GM21737 (cell line): ENCODE data around the gene CIAO2A.
"Not testable (repeated sequence)": the region's sequence is repeated elsewhere in the genome, so short reads cannot be mapped to it uniquely, and the experiment has no call there.

Source experiments
- ATAC-seq: cut with Tn5 transposase; IDR thresholded peaks from one replicate; pipeline ENCODE4 v1.9.1; 2021; ENCODE audit warnings: mild to moderate bottlenecking, moderate library complexity; ENCODE audit not compliant: unreplicated experiment

CIAO2A gene

DNA sequence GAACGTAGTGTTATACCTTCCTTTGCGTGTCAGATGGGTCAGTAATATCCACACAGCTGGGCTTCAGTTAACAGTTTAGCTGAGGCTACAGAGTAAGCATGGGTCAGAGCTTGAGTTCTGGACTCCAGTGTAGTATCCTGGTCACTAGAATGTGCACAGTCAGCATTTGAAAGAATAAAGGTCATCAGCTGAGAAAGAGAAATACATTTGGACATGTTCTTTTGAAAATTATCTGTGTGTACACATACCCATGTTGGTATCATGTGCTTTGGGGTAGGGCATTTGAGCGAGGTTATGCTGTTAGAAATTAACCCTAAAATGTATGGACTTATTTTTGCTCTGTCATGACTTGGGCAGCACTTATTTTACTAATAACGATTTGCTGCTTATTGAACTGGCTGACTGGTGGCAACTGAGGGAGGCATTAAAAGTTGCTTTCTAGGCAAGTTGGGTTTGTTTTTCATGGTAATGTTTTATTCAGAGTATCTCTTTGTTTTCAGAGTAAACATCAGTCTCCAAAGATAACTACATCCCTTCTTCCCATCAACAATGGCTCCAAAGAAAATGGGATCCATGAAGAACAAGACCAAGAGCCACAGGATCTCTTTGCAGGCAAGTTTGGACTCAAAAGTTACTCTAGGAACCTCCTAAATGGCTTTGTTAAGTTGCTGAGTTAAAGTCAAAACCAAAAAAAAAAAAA, 18.6 kb upstream of the CIAO2A start:
- no peak for ATAC-seq

DNA sequence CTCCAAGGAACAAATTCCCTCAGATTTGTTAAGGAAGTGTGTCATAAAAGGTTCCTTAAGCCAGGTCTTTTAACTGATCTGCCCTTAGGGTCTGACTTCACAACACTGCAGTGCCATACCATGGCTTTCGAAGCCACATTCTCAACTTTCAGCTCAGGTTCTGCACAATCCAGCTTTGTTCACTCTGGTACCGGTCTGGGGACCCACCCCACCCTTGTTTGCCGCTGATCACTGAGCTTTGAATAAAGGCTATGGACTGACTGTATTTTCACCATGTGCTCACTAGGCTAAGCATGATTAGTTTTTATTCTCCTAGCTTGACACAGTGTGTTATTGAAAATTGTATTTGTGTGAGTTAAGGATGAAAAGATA, 18.0 kb upstream of the CIAO2A start:
- no peak for ATAC-seq

DNA sequence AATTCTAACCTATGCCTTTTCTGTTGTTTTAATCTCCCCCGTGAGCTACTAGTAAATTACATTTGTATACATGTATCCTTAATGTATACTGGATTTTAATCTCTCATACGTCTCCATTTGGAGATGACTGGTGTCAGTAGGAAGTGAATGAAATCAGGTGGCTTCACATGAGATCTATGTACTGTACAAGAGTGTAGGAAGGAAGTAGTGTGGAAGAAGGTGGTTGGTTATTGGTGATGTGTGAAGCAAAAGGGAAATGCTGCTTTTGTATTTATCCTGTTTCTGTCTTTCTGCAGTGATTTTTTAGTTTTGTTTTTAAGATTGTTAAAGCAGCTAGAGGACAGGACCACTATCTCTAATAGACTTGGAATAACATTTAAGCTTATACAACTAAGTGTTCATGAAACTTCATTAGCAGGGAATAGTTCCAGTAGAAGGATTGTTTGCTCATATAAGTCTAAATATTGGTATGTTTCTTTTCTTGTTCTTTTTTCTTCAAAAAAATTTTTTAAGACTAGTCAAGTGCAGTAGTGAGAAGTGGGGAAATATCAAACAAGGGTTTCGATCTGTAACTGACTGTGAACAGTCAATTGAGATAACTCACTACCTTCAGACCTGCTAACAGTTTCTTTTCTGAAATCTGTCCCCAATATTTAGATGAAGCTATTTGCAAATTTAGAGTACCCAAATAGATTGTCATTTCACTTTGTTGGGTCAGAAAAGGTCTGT, 17.5 kb upstream of the CIAO2A start:
- ATAC-seq: no peak

DNA sequence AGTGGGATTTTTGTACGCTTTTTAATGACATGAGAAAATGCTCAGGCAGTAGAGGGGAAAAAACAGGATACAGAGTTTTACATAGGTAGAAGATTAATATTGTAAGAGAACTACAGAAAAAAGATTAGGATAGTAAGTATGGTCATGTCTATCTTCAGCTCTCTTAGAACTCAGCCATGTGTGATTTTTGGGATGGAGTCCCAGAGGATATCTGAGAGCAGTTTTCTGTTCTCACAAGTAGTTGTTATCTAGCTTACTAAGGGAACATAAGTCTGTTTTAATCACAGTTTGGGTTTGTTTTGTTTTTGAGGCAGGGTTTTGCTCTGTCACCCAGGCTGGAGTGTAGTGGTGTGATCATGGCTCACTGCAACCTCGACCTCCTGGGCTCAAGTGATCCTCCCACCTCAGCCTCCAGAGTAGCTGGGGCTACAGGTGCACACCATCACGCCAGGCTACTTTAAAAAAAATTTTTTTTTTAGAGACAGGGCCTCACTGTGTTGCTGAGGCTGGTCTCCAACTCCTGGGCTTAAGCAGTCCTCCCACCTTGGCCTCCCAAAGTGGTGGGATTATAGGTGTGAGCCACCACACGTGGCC, 16.6 kb upstream of the CIAO2A start:
- ATAC-seq: not testable (repeated sequence)

DNA sequence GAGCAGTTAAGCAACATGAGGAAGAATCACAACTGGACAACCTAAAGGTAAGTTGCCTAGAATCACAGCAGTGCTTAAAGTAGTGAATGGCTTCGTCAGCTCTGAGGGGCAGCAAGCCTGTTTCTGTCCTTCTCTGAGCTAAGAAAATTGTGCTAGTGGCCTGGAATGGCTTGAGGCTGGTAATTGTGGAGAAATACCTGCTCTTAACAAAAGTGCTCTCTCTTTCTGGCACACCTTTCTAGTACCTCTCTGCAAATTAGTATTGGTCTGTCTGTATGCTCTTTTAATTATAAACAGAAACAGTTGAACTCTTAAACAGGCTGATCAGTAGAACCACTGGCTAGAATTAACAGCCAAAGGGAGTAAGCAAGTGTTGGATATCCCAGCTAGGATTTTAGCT, 13.7 kb upstream of the CIAO2A start:
- no peak for ATAC-seq

DNA sequence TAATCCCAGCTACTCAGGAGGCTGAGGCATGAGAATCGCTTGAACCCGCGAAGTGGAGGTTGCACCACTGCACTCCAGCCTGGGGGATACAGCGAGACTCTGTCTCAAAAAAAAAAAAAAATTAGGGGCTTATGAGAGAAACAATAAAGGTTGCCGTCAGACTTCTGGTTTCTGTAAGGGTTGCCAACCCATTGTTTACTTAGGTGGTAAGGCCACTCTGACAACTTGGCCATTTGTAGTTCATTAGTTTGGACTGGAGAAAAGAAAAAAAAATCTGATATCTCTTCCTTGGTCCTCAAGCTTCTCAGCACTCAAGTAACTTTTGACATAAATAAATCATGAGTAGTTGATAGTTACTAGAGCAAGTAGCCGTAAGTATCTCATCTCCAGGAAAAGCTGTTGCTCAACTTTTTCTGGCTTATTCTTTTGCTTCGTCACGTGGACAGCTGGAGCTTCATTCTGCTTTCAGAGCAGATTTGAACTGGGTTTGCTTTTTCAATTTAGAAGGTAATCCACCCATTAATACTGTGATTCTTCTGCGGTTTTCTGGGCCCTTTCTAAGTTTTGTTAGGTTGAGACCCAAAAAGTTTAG, 11.6 kb upstream of the CIAO2A start:
- no peak for ATAC-seq

DNA sequence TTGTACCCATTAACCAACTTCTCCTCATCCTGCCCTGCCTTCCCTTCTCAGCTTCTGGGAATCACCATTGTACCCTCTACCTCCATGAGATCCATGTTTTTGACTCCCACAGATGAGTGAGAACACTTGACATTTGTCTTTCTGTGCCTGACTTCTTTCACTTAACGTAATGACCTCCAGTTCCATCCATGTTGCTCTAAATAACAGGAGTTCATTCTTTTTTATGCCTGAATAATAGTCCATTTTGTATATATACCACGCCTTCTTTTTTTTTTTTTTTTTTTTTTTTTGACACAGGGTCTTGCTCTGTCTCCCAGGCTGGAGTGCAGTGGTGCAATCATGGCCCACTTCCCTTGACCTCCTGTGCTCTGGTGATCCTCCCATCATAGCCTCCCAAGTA, 8.9 kb upstream of the CIAO2A start:
- no peak for ATAC-seq

DNA sequence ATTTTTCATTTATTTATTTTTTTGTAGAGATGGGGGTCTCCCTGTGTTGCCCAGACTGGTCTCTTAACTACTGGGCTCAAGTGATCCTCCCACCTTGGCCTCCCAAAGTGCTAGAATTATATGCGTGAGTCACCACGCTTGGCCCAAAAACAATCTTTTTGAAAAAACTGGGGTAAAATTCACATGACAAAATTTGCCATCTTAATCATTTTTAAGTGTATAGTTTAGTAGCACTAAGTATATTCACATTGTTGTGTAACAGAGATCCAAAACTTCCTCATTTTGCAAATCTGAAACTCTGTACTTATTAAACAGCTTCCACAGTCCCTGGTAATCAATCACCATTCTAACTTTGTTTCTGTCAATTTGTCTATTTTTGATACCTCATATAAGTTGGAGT, 7.3 kb upstream of the CIAO2A start:
- no peak for ATAC-seq

DNA sequence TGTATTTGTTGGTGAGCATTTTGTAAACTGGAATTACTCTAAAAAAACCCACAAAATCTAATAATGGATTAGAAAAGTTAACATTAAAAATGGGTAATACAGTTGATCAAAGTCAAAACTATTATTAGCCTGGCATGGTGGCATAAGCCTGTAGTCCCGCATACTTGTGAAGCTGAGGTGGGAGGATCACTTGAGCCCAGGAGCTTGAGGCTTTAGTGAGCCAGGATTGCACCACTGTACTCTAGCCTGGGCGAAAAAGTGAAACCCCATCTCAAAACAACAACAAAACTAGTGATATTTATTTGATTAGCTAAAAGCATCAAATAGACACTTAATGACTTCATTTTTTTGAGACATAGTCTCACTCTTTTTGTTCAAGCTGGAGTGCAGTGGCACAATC, 5.7 kb upstream of the CIAO2A start:
- no peak for ATAC-seq

DNA sequence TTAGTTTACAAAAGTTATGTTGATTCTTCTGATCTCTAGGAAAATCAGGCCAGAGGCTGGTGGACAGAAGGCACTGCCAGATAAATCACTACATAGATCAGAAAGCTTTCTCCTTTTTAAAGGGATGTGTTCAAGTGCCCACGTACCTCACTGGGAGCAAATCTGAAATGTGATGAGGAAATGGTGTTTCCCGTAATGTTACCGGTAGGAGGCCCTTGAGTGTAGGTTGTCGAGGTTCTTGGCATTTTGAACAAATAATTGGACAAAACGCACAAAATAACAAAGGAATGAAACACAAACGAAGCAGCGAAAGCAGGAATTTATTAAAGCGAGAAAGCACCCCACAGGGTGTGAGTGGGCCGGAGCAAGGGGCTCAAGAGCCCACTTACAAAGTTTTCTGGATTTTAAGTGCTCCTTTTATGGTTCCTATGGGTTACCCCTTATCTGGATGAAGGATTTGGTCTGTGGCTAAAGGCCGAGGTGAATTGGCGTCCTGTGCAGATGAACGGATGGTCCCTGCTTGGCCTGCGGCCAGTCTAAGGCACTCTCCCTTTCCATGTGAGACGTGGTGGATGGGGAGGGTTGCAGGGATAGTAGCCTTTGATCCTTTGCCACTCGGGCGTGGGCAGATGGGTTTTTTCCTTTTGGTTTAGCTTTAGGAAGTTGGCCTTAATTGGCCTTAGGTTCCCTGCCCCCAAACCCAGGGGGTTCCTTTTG, 3.2 kb upstream of the CIAO2A start:
- no peak for ATAC-seq

DNA sequence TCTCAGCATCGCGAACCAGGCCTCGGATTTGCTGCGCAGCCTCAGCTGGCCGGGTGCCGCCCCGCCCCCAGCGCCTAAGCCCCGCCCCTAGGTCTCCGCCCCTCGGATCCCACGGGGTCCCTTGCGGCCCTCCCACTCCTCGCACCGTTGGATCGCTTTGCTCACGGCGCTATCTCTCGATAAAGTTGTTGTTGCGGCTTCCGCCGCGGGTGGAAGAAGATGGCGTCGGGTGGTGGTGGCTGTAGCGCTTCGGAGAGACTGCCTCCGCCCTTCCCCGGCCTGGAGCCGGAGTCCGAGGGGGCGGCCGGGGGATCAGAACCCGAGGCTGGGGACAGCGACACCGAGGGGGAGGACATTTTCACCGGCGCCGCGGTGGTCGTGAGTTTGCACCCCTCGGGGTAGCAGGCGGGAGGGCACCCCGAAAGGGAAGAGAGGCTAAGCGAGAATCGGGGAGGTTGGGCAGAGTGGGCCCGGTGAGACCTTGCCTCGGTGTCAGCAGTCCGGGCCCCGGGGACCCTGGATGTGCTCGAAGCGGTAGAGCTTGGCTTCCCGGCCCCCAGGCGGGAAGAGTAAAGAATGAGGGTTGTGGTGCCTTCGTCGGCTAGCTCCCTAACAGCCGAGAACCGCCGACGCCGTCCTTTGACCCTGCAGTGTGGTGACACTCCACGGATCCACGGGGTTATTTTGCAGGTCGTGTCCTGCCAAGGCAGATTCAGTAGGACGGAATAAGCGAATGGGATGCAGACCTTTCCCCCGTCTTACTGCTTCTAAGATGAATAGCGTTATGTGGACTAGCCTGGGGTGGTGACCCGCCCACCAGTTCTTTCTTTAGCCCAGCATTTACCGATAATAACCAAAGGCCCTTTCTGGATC, 2.4 kb upstream of the CIAO2A start, which contains the start of gene SNX1:
Gene SNX1, plus strand, starts transcription at position 188 of the 873 bp plus-strand sequence. Its CDS starts 32 bp downstream, at position 220.
- peak; percentile 44 for ATAC-seq

DNA sequence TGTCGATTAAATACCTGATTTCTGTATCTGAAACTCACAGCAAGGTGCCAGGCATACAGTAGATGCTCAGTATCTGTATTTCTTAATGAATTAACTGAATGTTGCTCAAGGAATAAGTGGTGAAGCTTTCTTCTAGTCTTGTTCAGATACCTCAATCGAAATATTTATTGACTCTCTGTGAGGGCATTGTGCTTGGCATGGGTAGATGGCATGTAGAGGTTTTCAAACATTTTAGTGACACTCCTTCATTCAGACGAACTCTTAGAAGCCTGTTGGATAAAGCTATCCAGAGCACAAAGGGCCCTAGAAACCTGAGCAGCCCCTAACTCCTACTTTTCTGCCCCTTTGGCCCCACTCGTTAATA, 1.8 kb upstream of the CIAO2A start:
- no peak for ATAC-seq

DNA sequence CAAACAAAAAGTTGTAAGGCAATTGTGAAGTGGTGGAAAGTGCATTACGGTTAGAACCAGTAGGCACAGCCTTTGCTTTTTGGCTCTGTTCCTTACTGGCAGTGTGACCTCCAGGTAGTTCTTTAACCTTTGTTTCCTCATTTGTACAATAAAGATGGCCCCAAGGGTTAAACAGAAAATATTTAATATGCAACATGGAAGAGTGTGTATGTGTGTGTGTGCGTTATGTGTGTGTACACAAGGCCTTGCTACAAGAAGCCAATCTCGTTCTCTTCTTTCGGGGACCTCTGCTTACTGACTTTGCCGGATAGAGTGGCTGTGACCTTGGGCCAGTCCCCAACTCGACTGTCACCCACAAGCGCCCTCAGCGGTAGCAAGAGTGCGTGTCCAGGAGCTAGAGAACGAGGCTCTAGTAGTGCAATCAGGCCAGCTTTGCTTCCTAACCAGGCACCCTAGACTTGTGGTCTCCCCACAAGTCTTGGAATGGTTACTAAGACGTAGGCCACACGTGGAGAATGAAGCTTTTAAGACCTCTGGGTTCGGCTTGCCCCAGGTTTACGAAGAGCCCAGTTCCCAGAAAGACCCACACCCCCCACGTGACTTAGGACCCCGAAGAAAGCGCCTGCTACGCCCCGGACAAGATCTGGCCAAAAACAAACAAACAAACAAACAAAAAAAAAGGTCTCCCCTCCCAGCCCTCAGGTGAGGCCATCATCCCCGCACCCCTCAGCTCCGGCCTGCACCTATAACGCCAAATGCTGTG, 593 bp downstream of the CIAO2A start:
- peak; percentile 20 for ATAC-seq

DNA sequence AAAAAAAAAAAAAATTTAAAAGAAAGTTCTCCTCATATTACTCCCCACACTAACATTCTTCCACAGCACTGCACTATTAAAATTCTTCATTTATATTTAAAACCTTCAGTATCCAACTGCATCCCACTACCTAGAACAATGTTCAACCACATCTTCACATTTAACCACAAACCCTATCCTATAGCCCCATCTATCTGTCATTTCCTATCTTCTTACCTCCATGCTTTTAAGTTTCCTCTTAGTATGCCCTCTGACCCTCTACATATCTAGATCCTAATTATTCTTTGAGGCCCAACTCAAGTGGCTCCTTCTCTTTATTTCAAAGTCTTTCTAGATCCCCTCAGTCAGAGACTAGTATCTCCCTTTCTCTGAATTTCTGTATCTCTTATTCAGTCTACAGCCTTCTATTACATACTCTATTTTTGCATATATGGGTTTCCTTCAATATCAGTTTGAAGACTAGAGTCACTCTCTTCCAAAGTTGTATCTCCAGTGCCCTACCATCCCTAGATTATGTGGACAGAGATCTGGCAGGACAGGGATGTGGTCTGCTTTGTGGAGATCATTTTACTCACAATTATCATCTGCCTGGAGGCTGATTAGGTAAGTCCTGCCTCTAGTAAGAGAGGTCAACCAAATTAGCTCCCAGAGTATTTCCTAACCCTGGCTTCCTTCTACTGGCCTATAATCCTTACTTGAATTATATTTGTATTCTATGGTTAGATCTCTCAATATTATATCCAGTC, 1.4 kb downstream of the CIAO2A start:
- ATAC-seq: no peak

DNA sequence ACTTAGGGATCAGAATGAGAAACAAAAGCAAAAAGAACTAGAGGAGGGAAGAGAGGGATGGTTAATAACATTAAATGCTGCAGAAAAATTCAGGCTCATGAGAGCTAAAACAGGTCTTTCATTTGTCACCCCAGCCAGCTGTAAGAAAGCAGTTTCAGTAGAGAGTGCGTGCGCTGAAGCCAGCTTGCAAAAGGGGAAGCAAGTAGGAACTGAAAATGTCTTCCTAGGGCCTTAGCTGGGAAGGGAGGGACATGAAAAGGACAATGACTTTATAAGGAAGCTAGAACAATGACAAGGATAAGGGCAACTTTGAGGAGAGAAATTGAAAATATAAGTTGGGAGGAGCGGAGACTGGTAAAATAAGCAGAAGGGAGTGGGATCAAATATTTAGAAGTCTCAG, 3.1 kb downstream of the CIAO2A start:
- ATAC-seq: no peak

DNA sequence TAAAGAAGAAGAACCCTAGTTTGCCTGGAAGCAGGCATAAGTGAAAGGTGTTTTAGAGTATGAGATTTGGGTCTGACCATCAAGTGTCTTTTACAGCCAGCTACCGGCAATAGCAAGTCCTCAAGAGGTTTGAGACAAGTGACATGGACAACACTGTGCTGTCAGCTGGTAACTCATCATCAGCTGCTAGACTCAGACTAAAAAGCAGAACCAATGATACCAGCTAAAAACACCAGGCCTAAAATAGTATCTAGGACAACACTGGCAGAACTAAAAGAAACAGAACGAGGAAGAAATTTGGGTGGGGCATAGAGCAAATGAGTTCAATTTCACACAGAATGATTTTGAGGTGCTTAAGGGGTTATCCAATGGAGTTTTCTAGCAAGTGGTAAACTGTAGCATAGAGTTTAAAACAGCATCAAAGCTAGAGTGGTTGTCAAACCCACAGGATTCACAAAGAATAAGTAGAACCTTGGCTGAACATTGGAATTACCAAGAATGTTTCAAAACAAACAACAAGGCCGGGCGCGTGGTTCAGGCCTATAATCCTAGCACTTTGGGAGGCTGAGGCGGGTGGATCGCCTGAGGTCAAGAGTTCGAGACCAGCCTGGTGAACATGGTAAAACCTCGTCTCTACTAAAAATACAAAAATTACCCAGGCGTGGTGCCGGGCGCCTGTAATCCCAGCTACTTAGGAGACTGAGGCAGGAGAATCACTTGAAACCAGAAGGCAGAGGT, 3.9 kb downstream of the CIAO2A start:
- no peak for ATAC-seq

DNA sequence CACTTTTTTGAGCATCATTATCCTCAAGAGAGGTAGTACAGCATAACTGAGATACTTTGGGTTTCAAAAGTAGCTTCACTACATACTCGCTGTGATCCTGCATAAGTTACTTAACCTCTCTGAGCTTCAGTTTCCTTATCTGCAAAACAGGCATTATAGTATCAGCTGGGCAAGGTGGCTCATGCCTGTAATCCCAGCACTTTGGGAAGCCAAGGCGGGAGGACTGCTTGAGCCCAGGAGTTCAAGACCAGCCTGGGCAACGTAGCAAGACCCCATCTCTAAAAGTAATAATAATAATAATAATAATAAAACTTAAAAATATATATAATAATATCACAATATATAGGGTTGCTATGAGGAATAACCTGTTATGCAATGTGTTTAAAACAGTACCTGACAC, 10.9 kb downstream of the CIAO2A start:
- no peak for ATAC-seq

DNA sequence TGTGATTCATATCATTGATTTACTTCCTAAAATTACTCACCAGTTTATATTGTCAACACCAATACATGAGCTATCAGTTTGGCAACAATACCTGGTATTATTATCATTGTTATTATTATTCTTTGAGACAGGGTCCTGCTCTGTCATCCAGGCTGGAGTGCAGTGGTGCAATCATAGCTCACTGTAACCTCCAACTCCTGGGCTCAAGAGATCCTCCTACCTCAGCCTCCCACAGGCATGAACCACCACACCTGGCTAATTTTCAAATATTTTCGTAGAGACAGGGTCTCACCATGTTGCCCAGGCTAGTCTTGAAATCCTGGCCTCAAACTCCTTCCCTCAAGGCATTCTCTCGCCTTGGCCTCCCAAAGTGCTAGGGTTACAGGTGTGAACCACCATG, 20.1 kb downstream of the CIAO2A start:
- not testable (repeated sequence) for ATAC-seq
